ENCODE results near the gene MYBPC2. TPM values are rescaled to one million over a fixed set of nuclear protein-coding genes. Genes with fewer than 3 reads are reported as not detected.

MYBPC2 gene
- polyA plus RNA-seq, 1 of the 3 experiments (the other 2 are of a cell fraction), result not detected

DNA sequence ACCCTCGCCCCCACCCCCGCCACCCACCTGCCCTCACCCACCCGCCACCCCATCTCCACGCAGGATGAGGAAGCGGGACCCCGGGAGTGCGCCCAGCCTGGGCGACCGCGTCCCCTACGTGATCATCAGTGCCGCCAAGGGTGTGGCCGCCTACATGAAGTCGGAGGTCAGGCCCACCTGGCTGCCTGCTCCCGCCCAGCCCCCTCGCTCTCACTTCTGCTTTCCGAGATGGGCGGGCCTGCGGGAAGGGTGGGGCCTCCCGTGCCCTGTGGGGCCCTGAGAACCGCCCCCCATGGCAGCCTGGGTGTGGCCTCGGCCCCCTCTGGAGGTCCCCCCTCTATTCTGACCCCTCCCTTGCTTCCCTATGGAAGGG, 17.0 kb upstream of the MYBPC2 start:
- POLR2A ChIA-PET, result no interaction called here
- Histone ChIP-seq H3K79me2 (ENCODE audit: insufficient read depth) (no peaks in the 10 kb centered on the region), H3K9me2 (no peaks in the 10 kb centered on the region), H3K9me3 (no peaks in the 10 kb centered on the region), H3F3A (replicated peaks; ENCODE audit: insufficient read depth) (peaks cover 3% of the 10 kb centered on the region), H3K9ac (no peak overlapping the region), H4K20me1 (ENCODE audit: insufficient read depth) (no peaks in the 10 kb centered on the region), H3K4me1 (ENCODE audit: control insufficient read depth in 1 of 2, insufficient read depth in 2 of 2, low read depth in 1 of 2, low read length in 1 of 2) (no peaks in the 10 kb centered on the region; a peak in 1 of 4 replicates), H3K4me3 (ENCODE audit: low read depth in 2 of 2, low read length in 1 of 2) (no peak overlapping the region), H3K27ac (ENCODE audit: low read depth in 2 of 2, low read length in 1 of 2) (no peak overlapping the region), H3K27me3 (ENCODE audit: insufficient read depth) (no peaks in the 10 kb centered on the region), H3K36me3 (replicated peaks in 1 of 2; ENCODE audit: control insufficient read depth in 1 of 2, insufficient read depth in 2 of 2, low read length in 1 of 2) (no peaks in the 10 kb centered on the region), H3K4me2 (no peak overlapping the region), H2AFZ (ENCODE audit: low read depth) (no peak overlapping the region)
- TF ChIP-seq RAD21 (IDR thresholded peaks at IDR 0.05; ENCODE audit: low read length) (no peak), ZBTB33 (IDR thresholded peaks at IDR 0.05; ENCODE audit: borderline replicate concordance, low read depth) (no peak), FOXJ3 (CRISPR knock-in tag; IDR thresholded peaks at IDR 0.05) (no peak), USF2 (IDR thresholded peaks at IDR 0.05; ENCODE audit: borderline replicate concordance, low read depth, low read length) (no peak), MEF2A (IDR thresholded peaks at IDR 0.05; ENCODE audit: borderline replicate concordance, low read depth) (no peak), FOXM1 (IDR thresholded peaks at IDR 0.05; ENCODE audit: low read depth) (no peak), SMC3 (IDR thresholded peaks at IDR 0.05; ENCODE audit: low read depth, low read length) (no peak), REST (IDR thresholded peaks at IDR 0.05; ENCODE audit: low read depth, low read length) (no peak), TEAD4 (IDR thresholded peaks at IDR 0.05; ENCODE audit: borderline replicate concordance, insufficient read depth) (no peak), POLR2AphosphoS5 (IDR thresholded peaks at IDR 0.05; ENCODE audit: low read depth, low read length) (no peak), SIN3A (IDR thresholded peaks at IDR 0.05; ENCODE audit: borderline replicate concordance, low read depth, low read length) (no peak), CHD2 (IDR thresholded peaks at IDR 0.05; ENCODE audit: low read length, partially characterized antibody) (no peak), YY1 (IDR thresholded peaks at IDR 0.05; ENCODE audit: low read depth) (no peak)
- DNase-seq, result no peak
- CTCF ChIA-PET, result interaction anchor here (0.7 to 1.8 kb wide), 18 partner anchors 10 to 141 kb away, joined by 3 to 23 read pairs (median 4); partner anchors contain the start of genes NAPSA and POLD1
- 89% methylated on average over 11 of the region's 22 CpGs for WGBS (ENCODE audit: low lambda C conversion rate)

Data from SK-N-SH (cell line).